Endothelial cell of umbilical vein (primary cell): ENCODE results near the gene CSF2. TPM values are rescaled to one million over a fixed set of nuclear protein-coding genes. Genes with fewer than 3 reads are reported as not detected.

Experiments
- BruUV-seq: library from RNA; stranded (reverse); fragments of 400-500 nt; replicated peaks from 2 replicates; lab custom pipeline; 2021; lab: Mats Ljungman, UMichigan
- CTCF ChIA-PET: fragments of 300-600, 350-600 bp; sonication (Branson Sonifier 250); formaldehyde crosslinking; loops from one replicate; lab custom pipeline; 2021; ENCODE audit warnings: antibody characterized with exemption, inconsistent platforms; lab: Charles Lee
- POLR2A ChIA-PET: fragments of 300-600, 350-600 bp; sonication (Branson Sonifier 250); formaldehyde crosslinking; loops from one replicate; lab custom pipeline; 2021; ENCODE audit warnings: antibody characterized with exemption, inconsistent platforms; lab: Charles Lee
- DNase-seq: peaks from one replicate; pipeline ENCODE4 v3.0.0-alpha.2; 2011; ENCODE audit warnings: low read depth, low spot score
- FAIRE-seq: peaks from 2 replicates; lab custom pipeline; 2011; peaks lifted over from hg19 to GRCh38; lab: Jason Lieb, UNC
- H2AFZ ChIP-seq: 2 replicates; pipeline ENCODE4 v1.6.0; 2012; ENCODE audit warnings: low read depth, low read length, control low read depth, inconsistent platforms
- H3K27ac ChIP-seq: 2 replicates; pipeline ENCODE4 v1.5.1; 2011; ENCODE audit warnings: low read depth, mild to moderate bottlenecking, control low read depth, low read length, moderate library complexity; ENCODE audit not compliant: insufficient read depth
- H3K27me3 ChIP-seq, 2 experiments: 2 replicates each; pipeline versions ENCODE4 v1.6.0 to v1.6.1; 2011; ENCODE audit warnings: low read length in 2 of 2, mixed read lengths in 1 of 2; ENCODE audit not compliant: control insufficient read depth in 2 of 2, insufficient read depth in 2 of 2
- H3K36me3 ChIP-seq, 2 experiments: 2 replicates in 1 of 2; 3 replicates in 1 of 2; pipeline ENCODE4 v1.5.1; 2011; ENCODE audit warnings: low read length in 2 of 2, mild to moderate bottlenecking in 1 of 2, moderate library complexity in 1 of 2; ENCODE audit not compliant: control insufficient read depth in 2 of 2, insufficient read depth in 2 of 2; ENCODE audit errors: extremely low read depth in 1 of 2
- H3K4me1 ChIP-seq: 3 replicates; pipeline ENCODE4 v1.5.1; 2011; ENCODE audit warnings: mild to moderate bottlenecking, low read length; ENCODE audit not compliant: control insufficient read depth, insufficient read depth; ENCODE audit errors: extremely low read depth
- H3K4me2 ChIP-seq: 2 replicates; pipeline ENCODE4 v1.6.1; 2011; ENCODE audit warnings: low read length, control low read depth, mixed read lengths; ENCODE audit not compliant: insufficient read depth
- H3K4me3 ChIP-seq, 3 experiments: fragments of 200-600 bp in 1 of 3; sonication (generic), shearing (Covaris generic) in 1 of 3; replicated peaks in 1 of 3; 2 replicates each; pipeline ENCODE4 v1.5.1; 2011 to 2016; ENCODE audit warnings: control low read depth in 3 of 3, low read length in 3 of 3, mild to moderate bottlenecking in 2 of 3, inconsistent platforms in 1 of 3, low read depth in 1 of 3, moderate library complexity in 1 of 3; ENCODE audit not compliant: insufficient read depth in 1 of 3
- H3K79me2 ChIP-seq: 2 replicates; pipeline ENCODE4 v1.6.0; 2012; ENCODE audit warnings: low read length, inconsistent platforms; ENCODE audit not compliant: control insufficient read depth, insufficient read depth
- H3K9ac ChIP-seq: replicated peaks from 2 replicates; pipeline ENCODE3; 2011; ENCODE audit warnings: low read length, control low read depth; ENCODE audit not compliant: insufficient read depth; ENCODE audit errors: extremely low read depth
- H3K9me1 ChIP-seq: replicated peaks from 3 replicates; pipeline ENCODE4 v1.6.0; 2011; ENCODE audit warnings: mild to moderate bottlenecking, low read length; ENCODE audit not compliant: control insufficient read depth, insufficient read depth; ENCODE audit errors: extremely low read depth
- H3K9me3 ChIP-seq: replicated peaks from 2 replicates; pipeline ENCODE4 v1.5.1; 2012; ENCODE audit warnings: low read length, inconsistent platforms; ENCODE audit not compliant: control insufficient read depth, insufficient read depth
- H4K20me1 ChIP-seq: replicated peaks from 2 replicates; pipeline ENCODE3; 2011; ENCODE audit warnings: mild to moderate bottlenecking, low read length; ENCODE audit not compliant: control insufficient read depth, insufficient read depth; ENCODE audit errors: extremely low read depth
- EZH2 ChIP-seq: IDR thresholded peaks from 2 replicates; pipeline ENCODE4 v1.6.1; 2012; ENCODE audit warnings: borderline replicate concordance, low read depth, mild to moderate bottlenecking, moderate library complexity, low read length, inconsistent platforms; ENCODE audit not compliant: severe bottlenecking
- FOS ChIP-seq: IDR thresholded peaks from 2 replicates; pipeline ENCODE4 v1.6.1; 2011; ENCODE audit warnings: mild to moderate bottlenecking, low read length, moderate library complexity, borderline replicate concordance; ENCODE audit not compliant: insufficient read depth
- GATA2 ChIP-seq: IDR thresholded peaks from 2 replicates; pipeline ENCODE4 v1.7.0; 2011; ENCODE audit warnings: low read depth, mild to moderate bottlenecking, moderate library complexity, mixed read lengths, low read length; ENCODE audit not compliant: insufficient read length, insufficient read depth
- JUN ChIP-seq: IDR thresholded peaks from 2 replicates; pipeline ENCODE4 v1.6.1; 2011; ENCODE audit warnings: borderline replicate concordance, low read depth; ENCODE audit not compliant: insufficient read length, insufficient read depth
- MYC ChIP-seq: IDR thresholded peaks from one replicate; pipeline ENCODE4 v1.6.1; 2011; ENCODE audit warnings: mild to moderate bottlenecking, low read depth, low read length
- POLR2A ChIP-seq: IDR thresholded peaks from 2 replicates; pipeline ENCODE4 v1.6.1; 2012; ENCODE audit warnings: low read depth, mild to moderate bottlenecking, control low read depth, low read length
- POLR2AphosphoS5 ChIP-seq: IDR thresholded peaks from 2 replicates; pipeline ENCODE4 v1.6.1; 2012; ENCODE audit warnings: low read depth, mild to moderate bottlenecking, control low read depth, low read length, moderate library complexity; ENCODE audit not compliant: insufficient read depth
- dilution Hi-C: fragments of 300-500 bp; cut with MboI; formaldehyde crosslinking; loops from one replicate; pipeline ENCODE4 v1.15.0; 2019; ENCODE audit warnings: low sequenced_read_pairs; ENCODE audit not compliant: extremely low pct_ligation_motif_present
- intact Hi-C: fragments of 100-400 bp; cut with micrococcal nuclease; formaldehyde crosslinking; loops from one replicate; pipeline ENCODE4 v1.10.0; 2022
- polyA plus RNA-seq, 4 experiments: library from polyadenylated mRNA; depleted of rRNA in 3 of 4; stranded (reverse) in 3 of 4; unstranded in 1 of 4; fragments of >200 nt; gene quantifications; 2 replicates each; pipeline versions ENCODE4 v1.2.1 to v1.2.3, GENCODE V29; 2011 to 2012; ENCODE audit warnings: missing spikeins in 1 of 4
- total RNA-seq: library from RNA; stranded (reverse); gene quantifications from 2 replicates; pipeline ENCODE4 v1.2.3, GENCODE V29; 2021
- TF ChIP-seq, protein P1 (sequence below), 2 donors: IDR thresholded peaks; 1 replicate in 1 of 2; 2 replicates in 1 of 2; pipeline ENCODE4 v1.5.1; 2011; ENCODE audit warnings: low read length in 2 of 2, mild to moderate bottlenecking in 2 of 2, moderate library complexity in 2 of 2, control low read depth in 1 of 2, inconsistent platforms in 1 of 2, low read depth in 1 of 2; ENCODE audit not compliant: insufficient read depth in 1 of 2; ENCODE audit errors: extremely low read depth in 1 of 2
- TF ChIP-seq, protein P2 (sequence below): IDR thresholded peaks from 2 replicates; pipeline ENCODE4 v1.6.1; 2011; ENCODE audit not compliant: insufficient read depth, insufficient read length

CSF2 gene
- total and polyA plus RNA-seq, 2 donors (not counting 3 experiments of a cell fraction or from before 2014, with no cell fraction given) = not detected

DNA sequence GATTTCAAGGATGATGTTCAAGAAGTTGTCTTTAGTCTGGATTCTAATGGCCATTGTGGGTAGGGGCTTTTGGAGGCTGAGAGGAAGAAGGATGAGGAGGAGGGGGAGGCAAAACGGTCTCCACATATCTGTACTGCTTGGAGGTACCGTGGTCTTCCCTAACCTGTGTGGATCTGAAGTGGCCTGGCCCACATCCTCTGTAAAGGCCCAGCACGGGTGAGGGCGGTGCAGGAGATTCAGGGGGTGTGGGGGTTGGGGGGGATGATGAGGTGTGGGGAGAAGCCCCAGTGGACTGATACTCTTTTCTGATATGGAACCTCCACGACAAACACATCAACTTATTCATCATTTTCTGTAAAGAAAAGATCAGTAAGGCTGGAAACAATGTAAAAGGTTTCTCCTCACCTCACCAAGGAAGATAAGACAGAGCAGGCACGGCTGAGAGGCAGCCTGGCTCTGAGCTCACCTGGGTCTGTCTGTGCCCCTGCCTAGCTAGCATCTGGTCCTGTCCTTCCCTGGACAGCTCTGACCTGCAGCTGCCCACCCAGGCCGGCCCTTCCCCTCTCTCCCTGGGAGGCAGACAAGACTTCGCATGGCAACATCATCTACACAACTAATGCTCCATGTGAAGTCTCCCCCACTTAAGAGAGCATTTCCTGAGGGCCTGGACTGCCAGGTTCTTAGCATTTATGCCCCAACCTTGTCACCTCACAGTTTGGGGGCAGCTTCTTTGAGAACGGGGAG is 18.7 kb upstream of the CSF2 start:
- Histone ChIP-seq H3K4me2 (no peak overlapping the region), H3K27me3 (peaks cover 0 to 1% of the 10 kb centered on the region in 2 experiments), H3K9ac (no peak overlapping the region), H3K79me2 (no peaks in the 10 kb centered on the region), H3K9me1 (no peaks in the 10 kb centered on the region), H3K4me1 (no peaks in the 10 kb centered on the region), H2AFZ (no peak overlapping the region), H3K36me3 (no peaks in the 10 kb centered on the region), H3K9me3 (no peaks in the 10 kb centered on the region), H3K27ac (no peak overlapping the region), H4K20me1 (no peaks in the 10 kb centered on the region), H3K4me3 (no peak overlapping the region)
- FAIRE-seq (no peak), DNase-seq (no peak)
- dilution Hi-C loops (no loop called here), intact Hi-C loops (no loop called here)
- TF ChIP-seq MYC = no peak
- TF ChIP-seq POLR2A = no peak
- TF ChIP-seq FOS = no peak
- TF ChIP-seq GATA2 = no peak
- no peak for TF ChIP-seq EZH2
- no peak for TF ChIP-seq JUN
- TF ChIP-seq POLR2AphosphoS5 = no peak
- TF ChIP-seq, protein P1, sequence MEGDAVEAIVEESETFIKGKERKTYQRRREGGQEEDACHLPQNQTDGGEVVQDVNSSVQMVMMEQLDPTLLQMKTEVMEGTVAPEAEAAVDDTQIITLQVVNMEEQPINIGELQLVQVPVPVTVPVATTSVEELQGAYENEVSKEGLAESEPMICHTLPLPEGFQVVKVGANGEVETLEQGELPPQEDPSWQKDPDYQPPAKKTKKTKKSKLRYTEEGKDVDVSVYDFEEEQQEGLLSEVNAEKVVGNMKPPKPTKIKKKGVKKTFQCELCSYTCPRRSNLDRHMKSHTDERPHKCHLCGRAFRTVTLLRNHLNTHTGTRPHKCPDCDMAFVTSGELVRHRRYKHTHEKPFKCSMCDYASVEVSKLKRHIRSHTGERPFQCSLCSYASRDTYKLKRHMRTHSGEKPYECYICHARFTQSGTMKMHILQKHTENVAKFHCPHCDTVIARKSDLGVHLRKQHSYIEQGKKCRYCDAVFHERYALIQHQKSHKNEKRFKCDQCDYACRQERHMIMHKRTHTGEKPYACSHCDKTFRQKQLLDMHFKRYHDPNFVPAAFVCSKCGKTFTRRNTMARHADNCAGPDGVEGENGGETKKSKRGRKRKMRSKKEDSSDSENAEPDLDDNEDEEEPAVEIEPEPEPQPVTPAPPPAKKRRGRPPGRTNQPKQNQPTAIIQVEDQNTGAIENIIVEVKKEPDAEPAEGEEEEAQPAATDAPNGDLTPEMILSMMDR (IDR thresholded peaks at IDR 0.05; ENCODE audit: extremely low read depth in 1 of 2, insufficient read depth in 1 of 2, low read depth in 1 of 2, low read length in 2 of 2) = no peak
- TF ChIP-seq, protein P2, sequence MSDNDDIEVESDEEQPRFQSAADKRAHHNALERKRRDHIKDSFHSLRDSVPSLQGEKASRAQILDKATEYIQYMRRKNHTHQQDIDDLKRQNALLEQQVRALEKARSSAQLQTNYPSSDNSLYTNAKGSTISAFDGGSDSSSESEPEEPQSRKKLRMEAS = no peak
- ChIA-PET POLR2A (no interaction called here), CTCF (interaction anchor here (1.9 kb wide), 1 partner anchor 8 kb away, joined by 4 read pairs; no protein-coding TSS in a partner anchor)
- no TSS peak for BruUV-seq
